AG04450 (cell line): ENCODE results near the gene GTF3C4. TPM values are rescaled to one million over a fixed set of nuclear protein-coding genes. Genes with fewer than 3 reads are reported as not detected.

Source experiments
- CTCF ChIA-PET: fragments of 300-600, 350-600 bp; formaldehyde crosslinking; extraction: SDS; loops from one replicate; lab custom pipeline; 2022; ENCODE audit warnings: antibody characterized with exemption, inconsistent platforms; lab: Charles Lee
- POLR2A ChIA-PET: fragments of 350-600 bp; formaldehyde crosslinking; extraction: SDS; loops from one replicate; lab custom pipeline; 2021; ENCODE audit warnings: antibody characterized with exemption, inconsistent platforms; lab: Yijun Ruan, JAX
- DNase-seq: peaks from one replicate; pipeline ENCODE4 v3.0.0-alpha.2; 2011; ENCODE audit warnings: low read depth, low spot score
- H3K27ac ChIP-seq: one replicate; pipeline ENCODE4 v1.5.1; 2012; ENCODE audit warnings: low read depth, low read length, control low read depth
- H3K27me3 ChIP-seq: one replicate; pipeline ENCODE4 v1.6.0; 2012; ENCODE audit warnings: low read length; ENCODE audit not compliant: control insufficient read depth, insufficient read depth
- H3K4me3 ChIP-seq: 2 replicates; pipeline ENCODE4 v1.5.1; 2011; ENCODE audit warnings: mild to moderate bottlenecking, low read depth, low read length, control low read depth
- H3K9me3 ChIP-seq: 2 replicates; pipeline ENCODE4 v1.5.1; 2012; ENCODE audit warnings: low read length; ENCODE audit not compliant: control insufficient read depth, insufficient read depth
- polyA plus RNA-seq: library from polyadenylated mRNA; depleted of rRNA; stranded (reverse); fragments of >200 nt; gene quantifications from 2 replicates; pipeline ENCODE4 v1.2.3, GENCODE V29; 2011
- TF ChIP-seq, protein P1 (sequence below): IDR thresholded peaks from 2 replicates; pipeline ENCODE4 v1.5.1; 2011; ENCODE audit warnings: low read depth, low read length, control low read depth, inconsistent platforms

The GTF3C4 gene
- polyA plus RNA-seq, 1 experiment, result 6.9 TPM

DNA sequence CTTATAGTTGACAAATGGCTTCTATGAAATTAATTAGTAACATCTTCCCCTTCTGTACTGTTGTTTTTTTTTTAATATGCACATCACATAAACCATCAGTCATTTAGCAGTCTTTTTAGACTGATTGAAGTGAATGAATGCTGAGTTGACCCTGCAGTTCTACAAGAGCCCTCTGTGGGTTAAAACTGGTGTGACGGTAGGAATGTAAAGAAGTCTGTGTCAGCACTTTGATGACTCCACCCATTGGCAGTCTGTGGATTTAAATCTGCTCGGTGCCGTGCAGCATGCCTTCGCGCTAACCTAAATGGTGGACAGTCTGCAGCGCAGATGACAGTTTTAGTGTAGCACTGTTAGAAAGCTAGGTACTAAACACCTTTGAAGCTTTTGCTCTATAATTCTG is 3.1 kb downstream of the GTF3C4 start:
- TF ChIP-seq, protein P1, sequence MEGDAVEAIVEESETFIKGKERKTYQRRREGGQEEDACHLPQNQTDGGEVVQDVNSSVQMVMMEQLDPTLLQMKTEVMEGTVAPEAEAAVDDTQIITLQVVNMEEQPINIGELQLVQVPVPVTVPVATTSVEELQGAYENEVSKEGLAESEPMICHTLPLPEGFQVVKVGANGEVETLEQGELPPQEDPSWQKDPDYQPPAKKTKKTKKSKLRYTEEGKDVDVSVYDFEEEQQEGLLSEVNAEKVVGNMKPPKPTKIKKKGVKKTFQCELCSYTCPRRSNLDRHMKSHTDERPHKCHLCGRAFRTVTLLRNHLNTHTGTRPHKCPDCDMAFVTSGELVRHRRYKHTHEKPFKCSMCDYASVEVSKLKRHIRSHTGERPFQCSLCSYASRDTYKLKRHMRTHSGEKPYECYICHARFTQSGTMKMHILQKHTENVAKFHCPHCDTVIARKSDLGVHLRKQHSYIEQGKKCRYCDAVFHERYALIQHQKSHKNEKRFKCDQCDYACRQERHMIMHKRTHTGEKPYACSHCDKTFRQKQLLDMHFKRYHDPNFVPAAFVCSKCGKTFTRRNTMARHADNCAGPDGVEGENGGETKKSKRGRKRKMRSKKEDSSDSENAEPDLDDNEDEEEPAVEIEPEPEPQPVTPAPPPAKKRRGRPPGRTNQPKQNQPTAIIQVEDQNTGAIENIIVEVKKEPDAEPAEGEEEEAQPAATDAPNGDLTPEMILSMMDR, result peak; percentile 41; the same call in 1 of the 2 replicates
- Histone ChIP-seq H3K4me3 (no peak overlapping the region; the same call in 1 of the 2 replicates), H3K9me3 (no peaks in the 10 kb centered on the region; the same call in 1 of the 2 replicates), H3K27ac (no peak overlapping the region), H3K27me3 (no peaks in the 10 kb centered on the region)
- CTCF ChIA-PET, result interaction anchor here (0.7 to 1.6 kb wide), 3 partner anchors 22 to 409 kb away, joined by 3 to 6 read pairs (median 3); no protein-coding TSS in a partner anchor
- DNase-seq, result no peak
- POLR2A ChIA-PET, result no interaction called here

DNA sequence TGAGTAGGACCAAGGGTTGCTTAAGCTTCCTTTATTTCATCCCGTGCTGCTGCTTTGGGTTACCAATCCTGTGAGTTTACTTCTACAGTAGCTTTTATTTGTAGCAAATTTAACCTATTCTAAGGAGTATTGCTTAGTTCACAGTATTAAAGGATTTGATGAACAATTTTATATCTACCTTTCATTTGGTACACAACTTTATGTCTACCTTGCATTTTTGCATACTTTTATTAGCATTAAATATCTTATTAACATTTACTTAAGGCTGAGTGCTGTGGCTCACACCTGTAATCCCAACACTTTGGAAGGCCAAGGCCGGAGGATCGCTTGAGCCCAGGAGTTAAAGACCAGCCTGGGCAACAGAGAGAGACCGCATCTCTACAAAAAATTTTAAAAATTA is 4.2 kb downstream of the GTF3C4 start:
- H3K9me3 ChIP-seq, result no peaks in the 10 kb centered on the region; the same call in 1 of the 2 replicates
- ChIA-PET CTCF (interaction anchor here (0.7 to 1.6 kb wide), 2 partner anchors 24 to 167 kb away, joined by 3 to 6 read pairs; no protein-coding TSS in a partner anchor), POLR2A (interaction anchor here (0.8 kb wide), 1 partner anchor 25 kb away, joined by 4 read pairs; no protein-coding TSS in a partner anchor)
- TF ChIP-seq, protein P1, result no peak
- H3K27ac ChIP-seq, result no peak overlapping the region
- DNase-seq, result no peak
- H3K27me3 ChIP-seq, result no peaks in the 10 kb centered on the region
- no peak overlapping the region for H3K4me3 ChIP-seq

DNA sequence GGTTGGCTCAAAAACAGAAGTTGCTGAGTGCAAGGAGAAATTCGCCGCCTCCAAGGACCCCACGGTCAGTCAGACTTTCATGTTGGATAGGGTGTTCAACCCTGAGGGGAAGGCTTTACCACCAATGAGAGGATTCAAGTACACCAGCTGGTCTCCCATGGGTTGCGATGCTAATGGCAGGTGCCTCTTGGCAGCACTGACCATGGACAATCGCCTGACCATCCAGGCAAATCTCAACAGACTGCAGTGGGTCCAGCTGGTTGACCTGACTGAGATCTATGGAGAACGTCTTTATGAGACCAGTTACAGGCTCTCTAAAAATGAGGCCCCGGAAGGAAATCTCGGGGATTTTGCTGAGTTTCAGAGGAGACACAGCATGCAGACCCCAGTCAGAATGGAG is 7.7 kb downstream of the GTF3C4 start:
- DNase-seq, result no peak
- CTCF ChIA-PET, result no interaction called here

DNA sequence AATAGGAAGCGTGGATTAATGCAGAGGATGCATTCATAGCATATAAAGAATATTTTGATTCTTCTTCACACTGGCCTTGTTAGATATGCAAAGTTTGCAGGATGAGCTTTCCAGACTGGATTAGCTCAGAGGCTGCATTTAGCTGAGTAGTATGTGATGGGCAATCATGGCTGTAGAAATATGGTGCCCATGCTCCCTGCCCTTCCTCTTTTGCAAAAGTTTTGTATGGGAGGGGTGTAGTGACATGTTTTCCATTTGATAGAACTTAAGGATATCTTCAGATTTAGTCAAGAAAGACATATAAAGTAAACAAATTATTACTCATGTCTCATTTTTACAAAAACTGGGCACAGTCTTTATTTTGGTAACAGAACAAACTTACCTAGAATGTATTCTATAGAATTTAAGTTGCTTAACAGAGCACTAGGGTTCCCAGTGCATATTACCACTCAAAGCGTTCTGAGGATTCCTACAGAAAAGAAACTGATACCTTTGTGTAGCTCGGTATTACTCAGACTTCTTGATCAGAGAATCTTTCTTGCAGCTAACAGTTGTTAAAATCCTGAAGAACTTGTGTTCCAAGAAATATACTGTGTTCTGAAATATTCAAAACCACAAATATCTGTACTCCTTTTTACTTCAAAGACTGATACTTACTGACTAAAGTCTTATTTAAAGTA is 9.8 kb downstream of the GTF3C4 start:
- ChIA-PET POLR2A (interaction anchor here (0.6 kb wide), 1 partner anchor 11 kb away, joined by 3 read pairs; the partner anchor contains the start of gene DDX31), CTCF (interaction anchor here (1.2 kb wide), 1 partner anchor 221 kb away, joined by 4 read pairs; no protein-coding TSS in a partner anchor)
- no peak overlapping the region for H3K4me3 ChIP-seq

More for the DNA sequence above, 7.7 kb downstream of the GTF3C4 start:
- Histone ChIP-seq H3K27me3 (no peaks in the 10 kb centered on the region), H3K27ac (no peak overlapping the region), H3K4me3 (no peak overlapping the region), H3K9me3 (no peaks in the 10 kb centered on the region)
- POLR2A ChIA-PET, result no interaction called here
- TF ChIP-seq, protein P1, result no peak

More for the DNA sequence above, 9.8 kb downstream of the GTF3C4 start:
- DNase-seq, result no peak
- no peaks in the 10 kb centered on the region for H3K27me3 ChIP-seq
- H3K27ac ChIP-seq, result no peak overlapping the region
- H3K9me3 ChIP-seq, result no peaks in the 10 kb centered on the region
- TF ChIP-seq, protein P1, result no peak
